GM19023 (cell line): ENCODE results near the gene CCDC146.
"Not testable (repeated sequence)": the region's sequence is repeated elsewhere in the genome, so short reads cannot be mapped to it uniquely, and the experiment has no call there.

ENCODE experiments used
- ATAC-seq: cut with Tn5 transposase; IDR thresholded peaks from one replicate; pipeline ENCODE4 v1.9.1; 2021; ENCODE audit warnings: mild to moderate bottlenecking, moderate library complexity; ENCODE audit not compliant: unreplicated experiment

Gene CCDC146

DNA sequence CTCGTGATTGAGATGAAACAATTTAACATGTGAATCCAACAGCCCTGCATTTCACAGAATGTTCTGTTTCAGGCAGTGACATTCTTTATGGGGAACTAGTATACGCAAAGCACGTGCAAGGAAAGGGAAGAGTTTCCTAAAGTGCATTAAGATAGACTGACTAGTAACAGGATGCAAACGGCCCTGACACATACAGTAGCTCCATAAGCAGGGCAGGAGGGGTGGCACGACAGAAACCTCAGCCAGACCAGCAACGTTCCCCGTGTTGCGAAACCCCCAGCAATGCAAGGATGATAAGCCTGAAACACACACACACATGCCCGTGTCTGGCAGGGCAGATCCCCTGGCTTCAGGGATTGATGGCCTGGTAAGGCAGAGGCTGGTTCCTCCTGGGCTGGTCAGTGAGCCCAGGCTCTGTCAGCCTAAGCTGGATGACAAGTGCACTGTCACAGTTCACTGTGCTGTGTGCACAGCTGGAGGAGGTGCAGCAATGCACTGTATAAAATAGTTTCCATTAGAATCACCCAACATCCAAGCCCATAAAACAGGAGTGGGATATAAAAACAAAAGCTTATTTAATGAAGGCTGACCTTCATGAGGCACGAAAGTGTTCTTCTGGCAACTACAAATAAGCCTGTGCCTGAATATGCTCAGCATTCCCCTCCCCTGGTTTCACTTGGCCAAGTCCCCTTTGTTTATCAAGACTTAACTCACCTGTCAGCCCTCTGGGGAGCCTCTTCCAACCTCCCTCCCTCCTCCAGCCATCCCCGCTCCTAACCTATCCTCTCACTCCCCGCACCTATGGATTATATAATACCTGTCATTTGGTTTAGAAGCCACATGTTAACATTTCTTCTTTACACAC is 204.9 kb downstream of the CCDC146 start:
- ATAC-seq, result no peak

DNA sequence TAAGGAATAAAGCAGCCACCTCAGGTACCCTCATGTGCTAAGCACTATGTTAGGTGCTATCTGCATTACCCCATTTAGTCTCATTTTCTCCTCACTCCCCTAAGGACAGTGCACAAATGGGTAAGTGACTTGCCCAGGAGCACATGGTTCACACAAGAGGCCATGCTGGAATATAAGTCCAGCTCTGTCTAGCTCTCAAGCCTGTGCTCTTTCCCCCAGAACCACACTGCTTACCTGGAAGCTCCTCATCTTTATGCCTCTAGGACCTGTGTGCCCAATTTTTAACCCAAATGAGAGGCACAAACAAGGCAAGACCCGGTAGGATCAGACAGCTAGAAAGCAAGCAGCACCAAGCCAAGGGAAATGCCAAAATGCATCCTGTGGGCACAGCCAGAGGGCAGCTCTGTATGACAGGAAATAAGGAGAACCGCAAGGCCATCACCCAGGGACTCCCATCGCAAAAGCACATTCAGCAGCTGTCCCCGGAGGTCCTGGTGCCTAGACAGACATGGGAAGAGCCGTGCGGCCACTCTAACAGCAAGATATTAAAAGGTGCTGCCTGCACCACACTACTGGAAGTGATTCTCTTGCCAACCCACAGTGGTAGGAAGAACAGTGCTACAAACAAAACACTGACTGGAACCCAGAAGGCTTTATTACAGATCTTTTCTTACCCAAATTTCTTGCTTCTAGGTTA is 205.7 kb downstream of the CCDC146 start:
- no peak for ATAC-seq

GRCh38 chr7:77328669-77329068 is 206.3 kb downstream of the CCDC146 start:
- no peak for ATAC-seq

DNA sequence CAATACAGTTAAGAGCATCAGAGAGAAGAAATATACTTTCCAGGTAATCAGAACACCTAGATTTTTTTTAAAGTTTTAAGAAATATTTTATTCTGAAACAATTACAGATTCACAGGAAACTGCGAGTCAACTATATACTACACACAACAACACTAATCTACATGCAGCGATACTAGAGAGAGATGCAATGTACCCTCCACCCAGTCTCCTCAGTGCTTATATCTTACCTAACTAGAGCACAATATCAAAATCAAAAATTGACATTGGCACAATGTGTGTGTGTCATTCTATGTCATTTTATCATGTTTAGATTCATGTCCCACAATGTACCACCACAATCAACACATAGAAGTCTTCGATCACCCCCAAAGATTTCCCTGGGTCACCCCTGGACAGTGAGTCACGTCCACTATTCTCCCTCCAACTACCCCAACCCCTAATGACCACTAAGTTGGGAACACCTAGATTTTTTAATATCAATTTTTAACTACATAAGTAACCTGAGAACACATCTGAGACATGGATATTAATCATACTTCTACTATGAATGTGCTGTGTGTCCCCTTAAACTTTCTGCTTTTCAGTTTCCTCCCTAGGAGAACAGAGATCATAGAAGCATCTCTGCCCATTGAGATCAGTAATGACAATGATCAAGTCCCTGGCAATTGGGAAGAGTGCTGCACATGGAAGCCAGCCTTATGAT is 207.2 kb downstream of the CCDC146 start:
- no peak for ATAC-seq

- ATAC-seq, result peak; percentile 46
Observed at GRCh38 chr7:77330169-77330882, 207.9 kb downstream of the CCDC146 start.

GRCh38 chr7:77331938-77332695 is 209.7 kb downstream of the CCDC146 start:
- ATAC-seq, result peak; percentile 78

- not testable (repeated sequence) for ATAC-seq
Observed at GRCh38 chr7:77334039-77334438, 211.6 kb downstream of the CCDC146 start.

GRCh38 chr7:77335581-77335980 is 213.2 kb downstream of the CCDC146 start:
- ATAC-seq, result no peak

DNA sequence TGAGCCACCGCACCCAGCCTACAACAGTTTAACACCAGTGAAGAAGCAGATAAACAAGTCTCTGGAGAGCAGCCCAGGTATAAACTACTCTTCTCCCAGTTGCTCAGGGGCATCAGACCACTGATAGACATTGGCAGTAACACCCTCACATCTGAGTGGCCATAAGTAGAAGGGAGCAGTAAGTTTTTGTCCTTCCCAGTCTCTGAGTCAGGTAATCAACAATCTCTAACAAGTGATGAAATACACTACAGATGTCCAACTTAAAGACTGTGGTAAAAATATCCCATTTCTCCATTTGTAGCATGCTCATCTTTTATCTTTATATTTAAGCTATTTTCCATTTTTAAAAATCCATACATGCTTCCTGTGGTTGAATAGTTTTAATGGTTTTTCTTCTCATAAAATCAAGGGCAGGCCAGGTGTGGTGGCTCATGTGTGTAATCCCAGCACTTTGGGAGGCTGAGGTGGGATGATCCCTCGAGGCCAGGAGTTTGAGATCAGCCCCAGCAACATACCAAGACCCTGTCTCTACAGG is 215.1 kb downstream of the CCDC146 start:
- no peak for ATAC-seq

DNA sequence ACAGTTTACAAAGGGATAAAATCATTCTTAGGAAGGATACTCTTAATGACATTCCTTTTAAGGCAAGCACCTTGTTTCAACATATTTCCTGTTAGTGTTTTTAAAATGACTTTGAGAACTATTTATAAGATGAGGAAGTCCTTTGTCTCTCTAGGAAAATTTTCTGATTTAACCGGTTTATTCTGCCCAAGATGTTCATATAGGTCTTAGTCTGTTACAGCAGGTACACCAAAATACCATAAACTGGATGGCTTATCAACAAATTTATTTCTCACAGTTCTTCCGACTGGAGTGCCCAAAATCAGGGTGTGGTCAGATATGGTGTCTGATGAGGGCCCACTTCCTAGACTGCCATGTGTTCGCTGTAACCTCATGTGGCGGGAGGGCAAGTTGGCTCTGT is 215.8 kb downstream of the CCDC146 start:
- ATAC-seq, result no peak

- ATAC-seq, result no peak
Observed at GRCh38 chr7:77338883-77339629, 216.6 kb downstream of the CCDC146 start.

DNA sequence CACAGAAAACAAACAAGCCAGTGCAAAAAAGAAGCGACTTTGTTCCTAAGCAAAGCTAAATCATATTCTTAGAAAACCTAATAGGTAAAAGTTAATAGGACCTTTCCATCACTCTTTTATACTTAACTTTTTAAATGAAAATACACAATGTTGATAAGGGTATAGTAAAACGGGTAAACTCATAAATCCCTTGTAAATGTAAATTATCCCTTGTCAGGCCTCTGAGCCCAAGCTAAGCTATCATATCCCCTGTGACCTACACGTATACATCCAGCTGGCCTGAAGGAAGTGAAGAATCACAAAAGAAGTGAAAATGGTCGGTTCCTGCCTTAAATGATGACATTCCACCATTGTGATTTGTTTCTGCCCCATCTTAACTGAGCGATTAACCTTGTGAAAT is 217.3 kb downstream of the CCDC146 start:
- no peak for ATAC-seq
